HCT116 (cell line): ENCODE data around the gene BLZF1. TPM values are rescaled to one million over a fixed set of nuclear protein-coding genes. Genes with fewer than 3 reads are reported as not detected.
"Not testable (repeated sequence)": the region's sequence is repeated elsewhere in the genome, so short reads cannot be mapped to it uniquely, and the experiment has no call there.

ENCODE experiments used
- ATAC-seq: fragments of 200-7000 bp; cut with Tn5 transposase; 2 replicates; pipeline ENCODE4 v1.9.1; 2020; ENCODE audit warnings: mild to moderate bottlenecking, moderate library complexity
- BruUV-seq: library from RNA; stranded (reverse); fragments of 400-500 nt; replicated peaks from 2 replicates; lab custom pipeline; 2021; lab: Mats Ljungman, UMichigan
- CTCF ChIA-PET: fragments of 300-600 bp; sonication (Branson Sonifier 250); formaldehyde crosslinking; loops from one replicate; lab custom pipeline; 2021; ENCODE audit warnings: antibody characterized with exemption; lab: Charles Lee
- POLR2A ChIA-PET: fragments of 300-600, 350-600 bp; sonication (Branson Sonifier 250); formaldehyde crosslinking; loops from one replicate; lab custom pipeline; 2021; ENCODE audit warnings: antibody characterized with exemption; lab: Charles Lee
- RAD21 ChIA-PET, 2 experiments: fragments of 300-600 bp; sonication (Branson Sonifier 250); formaldehyde crosslinking; loops; one replicate each; lab custom pipeline; 2023; ENCODE audit warnings: low total read pairs in 2 of 2; ENCODE audit not compliant: uncharacterized antibody in 2 of 2, unreplicated experiment in 2 of 2, low non-redundant PET in 1 of 2; lab: Charles Lee
- DNase-seq: peaks from one replicate; pipeline ENCODE4 v3.0.0-alpha.2; 2010; ENCODE audit warnings: low read depth, low spot score
- H2AFZ ChIP-seq: fragments of 200-600 bp; shearing (Covaris generic), sonication (generic); 2 replicates; pipeline ENCODE4 v1.6.1; 2017; ENCODE audit warnings: low read depth, mixed run types, mixed read lengths, antibody characterized with exemption, low read length; ENCODE audit not compliant: poor library complexity, severe bottlenecking
- H3K27ac ChIP-seq: 2 replicates; pipeline ENCODE4 v1.5.1; 2012; ENCODE audit warnings: low read depth, low read length
- H3K27me3 ChIP-seq: fragments of 200-600 bp; sonication (generic); 2 replicates; pipeline ENCODE4 v1.6.1; 2016; ENCODE audit warnings: mixed run types, low read length, mixed read lengths; ENCODE audit not compliant: insufficient read depth
- H3K36me3 ChIP-seq, 2 experiments: fragments of 200-500 bp in 1 of 2; fragments of 200-600 bp in 1 of 2; sonication (Bioruptor generic) in 1 of 2; sonication (generic) in 1 of 2; 2 replicates each; pipeline versions ENCODE4 v1.5.1 to v1.6.1; 2014 to 2016; ENCODE audit warnings: low read length in 2 of 2, inconsistent platforms in 1 of 2, mixed read lengths in 1 of 2, mixed run types in 1 of 2; ENCODE audit not compliant: insufficient read depth in 2 of 2, control insufficient read depth in 1 of 2
- H3K4me1 ChIP-seq, 2 experiments: fragments of 200-600 bp in 1 of 2; sonication (generic) in 1 of 2; 2 replicates each; pipeline versions ENCODE4 v1.5.1 to v1.6.1; 2012 to 2017; ENCODE audit warnings: low read length in 2 of 2, inconsistent platforms in 1 of 2, mild to moderate bottlenecking in 1 of 2, mixed read lengths in 1 of 2, mixed run types in 1 of 2, moderate library complexity in 1 of 2; ENCODE audit not compliant: insufficient read depth in 2 of 2, control insufficient read depth in 1 of 2
- H3K4me2 ChIP-seq: fragments of 200-600 bp; sonication (generic); 2 replicates; pipeline ENCODE4 v1.6.1; 2017; ENCODE audit warnings: mixed run types, low read length, mixed read lengths
- H3K4me3 ChIP-seq, 2 experiments: fragments of 200-600 bp in 1 of 2; sonication (generic) in 1 of 2; replicated peaks in 1 of 2; 2 replicates each; pipeline ENCODE4 v1.5.1; 2011 to 2016; ENCODE audit warnings: low read length in 2 of 2, control low read depth in 1 of 2, low read depth in 1 of 2, mild to moderate bottlenecking in 1 of 2, mixed read lengths in 1 of 2, mixed run types in 1 of 2
- H3K79me2 ChIP-seq: fragments of 200-600 bp; sonication (generic); 2 replicates; pipeline ENCODE4 v1.6.1; 2017; ENCODE audit warnings: mild to moderate bottlenecking, mixed run types, low read length, moderate library complexity, mixed read lengths; ENCODE audit not compliant: insufficient read depth
- H3K9ac ChIP-seq: fragments of 200-600 bp; sonication (generic); 2 replicates; pipeline ENCODE4 v1.6.1; 2016; ENCODE audit warnings: low read length, mixed read lengths
- H3K9me2 ChIP-seq: fragments of 200-600 bp; sonication (generic), shearing (Covaris generic); 2 replicates; pipeline ENCODE4 v1.6.1; 2017; ENCODE audit warnings: mixed run types, mild to moderate bottlenecking, moderate library complexity; ENCODE audit not compliant: insufficient read depth
- H3K9me3 ChIP-seq, 2 experiments: fragments of 200-500 bp in 1 of 2; fragments of 200-600 bp in 1 of 2; sonication (Bioruptor generic) in 1 of 2; sonication (generic) in 1 of 2; 2 replicates each; pipeline ENCODE4 v1.6.1; 2014 to 2017; ENCODE audit warnings: low read length in 2 of 2, mixed read lengths in 2 of 2, inconsistent platforms in 1 of 2, low read depth in 1 of 2, mild to moderate bottlenecking in 1 of 2, mixed run types in 1 of 2, moderate library complexity in 1 of 2; ENCODE audit not compliant: control insufficient read depth in 1 of 2, insufficient read depth in 1 of 2
- H4K20me1 ChIP-seq: fragments of 200-600 bp; sonication (generic), shearing (Covaris generic); 2 replicates; pipeline ENCODE4 v1.6.1; 2017; ENCODE audit warnings: mixed run types, mild to moderate bottlenecking, moderate library complexity; ENCODE audit not compliant: insufficient read depth
- JUND ChIP-seq: IDR thresholded peaks from 2 replicates; pipeline ENCODE4 v1.6.1; 2012
- intact Hi-C: fragments of 100-400 bp; cut with micrococcal nuclease; formaldehyde crosslinking; loops from 2 replicates; pipeline ENCODE4 v1.10.0; 2022
- total RNA-seq: library from RNA; stranded (reverse); gene quantifications from one replicate; pipeline ENCODE4 v1.2.1, GENCODE V29; 2021; ENCODE audit not compliant: unreplicated experiment
- TF ChIP-seq, protein P1 (sequence below): IDR thresholded peaks from 2 replicates; pipeline ENCODE4 v1.6.1; 2011; ENCODE audit warnings: mild to moderate bottlenecking, low read length, moderate library complexity; ENCODE audit not compliant: insufficient replicate concordance; ENCODE audit errors: extremely low read depth

BLZF1 gene
- total RNA-seq, 1 experiment from 2014 or later = 19.6 TPM

DNA sequence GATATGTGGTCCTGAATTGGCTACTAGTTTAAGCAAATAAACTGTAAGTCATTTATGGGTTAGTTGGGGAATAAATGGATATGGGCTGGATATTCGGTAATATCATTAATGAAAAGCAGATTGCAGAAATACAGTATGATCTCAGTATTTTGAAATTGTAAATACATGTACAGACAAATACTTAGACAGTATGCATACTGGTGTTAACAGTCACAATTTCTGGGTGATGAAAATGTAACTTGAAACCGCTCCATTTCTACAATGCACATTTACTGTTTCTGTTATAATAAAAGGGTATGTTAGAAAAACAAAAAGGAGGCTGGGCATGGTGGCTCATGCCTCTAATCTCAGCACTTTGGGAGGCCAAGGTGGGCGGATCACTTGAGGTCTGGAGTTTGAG, 28.0 kb downstream of the BLZF1 start:
- H3K4me1 ChIP-seq = no peaks in the 10 kb centered on the region
- H2AFZ ChIP-seq = no peak overlapping the region
- no peak overlapping the region for H3K4me2 ChIP-seq
- RAD21 ChIA-PET = no interaction called here
- H3K9me3 ChIP-seq = no peaks in the 10 kb centered on the region
- no peak for TF ChIP-seq JUND
- TF ChIP-seq, protein P1, sequence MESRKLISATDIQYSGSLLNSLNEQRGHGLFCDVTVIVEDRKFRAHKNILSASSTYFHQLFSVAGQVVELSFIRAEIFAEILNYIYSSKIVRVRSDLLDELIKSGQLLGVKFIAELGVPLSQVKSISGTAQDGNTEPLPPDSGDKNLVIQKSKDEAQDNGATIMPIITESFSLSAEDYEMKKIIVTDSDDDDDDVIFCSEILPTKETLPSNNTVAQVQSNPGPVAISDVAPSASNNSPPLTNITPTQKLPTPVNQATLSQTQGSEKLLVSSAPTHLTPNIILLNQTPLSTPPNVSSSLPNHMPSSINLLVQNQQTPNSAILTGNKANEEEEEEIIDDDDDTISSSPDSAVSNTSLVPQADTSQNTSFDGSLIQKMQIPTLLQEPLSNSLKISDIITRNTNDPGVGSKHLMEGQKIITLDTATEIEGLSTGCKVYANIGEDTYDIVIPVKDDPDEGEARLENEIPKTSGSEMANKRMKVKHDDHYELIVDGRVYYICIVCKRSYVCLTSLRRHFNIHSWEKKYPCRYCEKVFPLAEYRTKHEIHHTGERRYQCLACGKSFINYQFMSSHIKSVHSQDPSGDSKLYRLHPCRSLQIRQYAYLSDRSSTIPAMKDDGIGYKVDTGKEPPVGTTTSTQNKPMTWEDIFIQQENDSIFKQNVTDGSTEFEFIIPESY = no peak
- TF ChIP-seq, all 23 proteins: peak for 0
- H3K4me3 ChIP-seq = no peak overlapping the region
- no peaks in the 10 kb centered on the region for H3K9me2 ChIP-seq
- no peaks in the 10 kb centered on the region for H3K27me3 ChIP-seq
- ChIA-PET CTCF (no interaction called here), POLR2A (no interaction called here)
- no TSS peak for BruUV-seq
- no peaks in the 10 kb centered on the region for H4K20me1 ChIP-seq
- intact Hi-C loops = no loop called here
- H3K27ac ChIP-seq = no peak overlapping the region
- ATAC-seq = no peak
- H3K9ac ChIP-seq = no peak overlapping the region
- no peak for DNase-seq
- H3K36me3 ChIP-seq = peaks cover 0 to 5% of the 10 kb centered on the region in 2 experiments; a peak in 2 of 4 replicates
- no peaks in the 10 kb centered on the region for H3K79me2 ChIP-seq

DNA sequence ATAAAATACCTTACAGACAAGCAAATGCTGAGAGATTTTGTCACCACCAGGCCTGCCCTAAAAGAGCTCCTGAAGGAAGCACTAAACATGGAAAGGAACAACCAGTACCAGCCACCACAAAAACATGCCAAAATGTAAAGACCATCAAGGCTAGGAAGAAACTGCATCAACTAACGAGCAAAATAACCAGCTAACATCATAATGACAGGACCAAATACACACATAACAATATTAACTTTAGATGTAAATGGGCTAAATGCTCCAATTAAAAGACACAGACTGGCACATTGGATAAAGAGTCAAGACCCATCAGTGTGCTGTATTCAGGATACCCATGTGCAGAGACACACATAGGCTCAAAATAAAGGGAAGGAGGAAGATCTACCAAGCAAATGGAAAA, 34.6 kb downstream of the BLZF1 start:
- H3K4me2 ChIP-seq, H3K27me3 ChIP-seq, RAD21 ChIA-PET, CTCF ChIA-PET, BruUV-seq, H3K36me3 ChIP-seq, ATAC-seq, H4K20me1 ChIP-seq, H3K9me2 ChIP-seq, H3K9me3 ChIP-seq, H2AFZ ChIP-seq, H3K4me3 ChIP-seq, intact Hi-C loops, H3K9ac ChIP-seq, H3K4me1 ChIP-seq, H3K79me2 ChIP-seq, POLR2A ChIA-PET, H3K27ac ChIP-seq, DNase-seq: not testable (repeated sequence)

DNA sequence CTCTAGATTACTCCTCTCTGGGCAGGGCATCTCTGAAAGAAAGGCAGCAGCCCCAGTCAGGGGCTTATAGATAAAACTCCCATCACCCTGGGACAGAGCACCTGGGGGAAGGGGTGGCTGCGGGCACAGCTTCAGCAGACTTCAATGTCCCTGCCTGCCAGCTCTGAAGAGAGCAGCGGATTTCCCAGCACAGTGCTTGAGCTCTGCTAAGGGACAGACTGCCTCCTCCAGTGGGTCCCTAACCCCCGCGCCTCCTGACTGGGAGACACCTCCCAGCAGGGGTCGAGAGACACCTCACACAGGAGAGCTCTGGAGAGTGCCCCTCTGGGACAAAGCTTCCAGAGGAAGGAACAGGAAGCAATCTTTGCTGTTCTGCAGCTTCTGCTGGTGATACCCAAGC, 40.3 kb downstream of the BLZF1 start:
- H3K9me3 ChIP-seq, H2AFZ ChIP-seq, H3K4me2 ChIP-seq, POLR2A ChIA-PET, ATAC-seq, H3K27ac ChIP-seq, H3K4me1 ChIP-seq, H3K4me3 ChIP-seq, H4K20me1 ChIP-seq, H3K9ac ChIP-seq, H3K36me3 ChIP-seq, BruUV-seq, H3K79me2 ChIP-seq, intact Hi-C loops, RAD21 ChIA-PET, CTCF ChIA-PET, H3K27me3 ChIP-seq, H3K9me2 ChIP-seq, DNase-seq: not testable (repeated sequence)
